ENCODE data around the gene TENM3.

TENM3 gene

DNA sequence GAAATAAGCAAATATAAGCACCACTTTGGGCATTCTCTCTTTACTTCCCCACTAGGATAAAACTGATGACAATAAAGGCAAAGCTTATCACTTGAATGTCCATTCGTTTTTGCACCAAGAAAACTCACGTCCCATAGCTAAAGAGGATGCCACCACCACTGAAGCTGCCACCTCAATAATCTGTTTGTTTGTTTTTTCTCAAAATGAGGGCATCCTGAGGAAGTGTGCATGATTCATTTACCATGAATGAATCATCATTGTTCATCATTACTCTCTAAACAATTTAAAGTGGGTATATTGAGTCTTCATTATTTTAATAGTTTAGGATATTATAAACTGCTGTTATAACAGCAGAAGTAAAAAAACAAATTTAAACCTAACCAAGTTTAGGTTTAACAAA lies 505.7 kb downstream of the TENM3 start:
- DNase-seq = no peak
- Histone ChIP-seq H3K4me1 (ENCODE audit: low read length) (no peaks in the 10 kb centered on the region), H3K9ac (ENCODE audit: low read length) (no peak overlapping the region), H4K20me1 (ENCODE audit: insufficient read depth, low read length) (no peaks in the 10 kb centered on the region), H3K9me3 (replicated peaks; ENCODE audit: insufficient read depth, low read length) (no peaks in the 10 kb centered on the region), H3K79me2 (ENCODE audit: low read length) (no peaks in the 10 kb centered on the region), H3K27me3 (replicated peaks; ENCODE audit: insufficient read depth, low read length) (no peaks in the 10 kb centered on the region), H3K27ac (ENCODE audit: low read length) (no peak overlapping the region), H2AFZ (ENCODE audit: low read length) (no peak overlapping the region), H3K36me3 (replicated peaks; ENCODE audit: insufficient read depth, low read length) (no peaks in the 10 kb centered on the region), H3K4me3 (ENCODE audit: low read length) (no peak overlapping the region), H3K4me2 (ENCODE audit: low read depth, low read length) (no peak overlapping the region), H3K9me2 (replicated peaks; ENCODE audit: insufficient read depth, low read length) (no peaks in the 10 kb centered on the region), H3F3A (ENCODE audit: insufficient read depth, low read length) (no peaks in the 10 kb centered on the region)
- no peak for TF ChIP-seq EZH2 (optimal IDR thresholded peaks at IDR 0.05; ENCODE audit: low read depth, low read length)
- no peak for TF ChIP-seq EZH2phosphoT487 (IDR thresholded peaks at IDR 0.05; ENCODE audit: low read length)

DNA sequence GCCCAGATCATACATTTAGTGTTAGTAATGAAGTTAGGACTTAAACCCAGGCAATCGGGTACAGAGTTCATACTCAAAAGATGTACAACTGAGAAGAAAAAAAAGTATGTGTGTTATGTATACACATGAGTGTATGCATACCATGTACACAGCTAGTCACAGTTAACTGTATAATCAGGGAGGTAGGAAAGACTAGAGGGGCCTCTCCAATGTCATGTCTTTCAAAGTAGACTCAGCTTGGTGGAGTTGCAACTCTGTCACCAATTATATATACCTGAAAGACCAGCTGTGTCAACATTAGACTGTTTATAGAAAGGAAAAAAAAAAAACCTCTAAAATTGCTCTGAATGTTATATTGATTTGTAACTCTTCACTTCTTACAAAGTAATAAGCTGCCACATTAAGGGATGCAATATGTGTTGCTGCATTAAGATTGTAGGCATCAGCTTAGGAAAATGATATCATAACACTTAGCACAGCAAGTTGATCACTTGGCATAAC lies 506.5 kb downstream of the TENM3 start:
- Histone ChIP-seq H3K4me2 (ENCODE audit: low read depth, low read length) (no peak overlapping the region), H3K27ac (ENCODE audit: low read length) (no peak overlapping the region), H3K9me3 (replicated peaks; ENCODE audit: insufficient read depth, low read length) (no peaks in the 10 kb centered on the region), H3F3A (ENCODE audit: insufficient read depth, low read length) (no peaks in the 10 kb centered on the region), H4K20me1 (ENCODE audit: insufficient read depth, low read length) (no peaks in the 10 kb centered on the region), H3K9ac (ENCODE audit: low read length) (no peak overlapping the region), H3K4me1 (ENCODE audit: low read length) (no peaks in the 10 kb centered on the region), H3K4me3 (ENCODE audit: low read length) (no peak overlapping the region), H3K36me3 (replicated peaks; ENCODE audit: insufficient read depth, low read length) (no peaks in the 10 kb centered on the region), H3K27me3 (replicated peaks; ENCODE audit: insufficient read depth, low read length) (no peaks in the 10 kb centered on the region), H3K79me2 (ENCODE audit: low read length) (no peaks in the 10 kb centered on the region), H3K9me2 (replicated peaks; ENCODE audit: insufficient read depth, low read length) (no peaks in the 10 kb centered on the region), H2AFZ (ENCODE audit: low read length) (no peak overlapping the region)
- no peak for TF ChIP-seq EZH2phosphoT487 (IDR thresholded peaks at IDR 0.05; ENCODE audit: low read length)
- TF ChIP-seq, protein P1, sequence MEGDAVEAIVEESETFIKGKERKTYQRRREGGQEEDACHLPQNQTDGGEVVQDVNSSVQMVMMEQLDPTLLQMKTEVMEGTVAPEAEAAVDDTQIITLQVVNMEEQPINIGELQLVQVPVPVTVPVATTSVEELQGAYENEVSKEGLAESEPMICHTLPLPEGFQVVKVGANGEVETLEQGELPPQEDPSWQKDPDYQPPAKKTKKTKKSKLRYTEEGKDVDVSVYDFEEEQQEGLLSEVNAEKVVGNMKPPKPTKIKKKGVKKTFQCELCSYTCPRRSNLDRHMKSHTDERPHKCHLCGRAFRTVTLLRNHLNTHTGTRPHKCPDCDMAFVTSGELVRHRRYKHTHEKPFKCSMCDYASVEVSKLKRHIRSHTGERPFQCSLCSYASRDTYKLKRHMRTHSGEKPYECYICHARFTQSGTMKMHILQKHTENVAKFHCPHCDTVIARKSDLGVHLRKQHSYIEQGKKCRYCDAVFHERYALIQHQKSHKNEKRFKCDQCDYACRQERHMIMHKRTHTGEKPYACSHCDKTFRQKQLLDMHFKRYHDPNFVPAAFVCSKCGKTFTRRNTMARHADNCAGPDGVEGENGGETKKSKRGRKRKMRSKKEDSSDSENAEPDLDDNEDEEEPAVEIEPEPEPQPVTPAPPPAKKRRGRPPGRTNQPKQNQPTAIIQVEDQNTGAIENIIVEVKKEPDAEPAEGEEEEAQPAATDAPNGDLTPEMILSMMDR (IDR thresholded peaks at IDR 0.05; ENCODE audit: low read length) = no peak
- TF ChIP-seq EZH2 (optimal IDR thresholded peaks at IDR 0.05; ENCODE audit: low read depth, low read length) = no peak
- DNase-seq = no peak

DNA sequence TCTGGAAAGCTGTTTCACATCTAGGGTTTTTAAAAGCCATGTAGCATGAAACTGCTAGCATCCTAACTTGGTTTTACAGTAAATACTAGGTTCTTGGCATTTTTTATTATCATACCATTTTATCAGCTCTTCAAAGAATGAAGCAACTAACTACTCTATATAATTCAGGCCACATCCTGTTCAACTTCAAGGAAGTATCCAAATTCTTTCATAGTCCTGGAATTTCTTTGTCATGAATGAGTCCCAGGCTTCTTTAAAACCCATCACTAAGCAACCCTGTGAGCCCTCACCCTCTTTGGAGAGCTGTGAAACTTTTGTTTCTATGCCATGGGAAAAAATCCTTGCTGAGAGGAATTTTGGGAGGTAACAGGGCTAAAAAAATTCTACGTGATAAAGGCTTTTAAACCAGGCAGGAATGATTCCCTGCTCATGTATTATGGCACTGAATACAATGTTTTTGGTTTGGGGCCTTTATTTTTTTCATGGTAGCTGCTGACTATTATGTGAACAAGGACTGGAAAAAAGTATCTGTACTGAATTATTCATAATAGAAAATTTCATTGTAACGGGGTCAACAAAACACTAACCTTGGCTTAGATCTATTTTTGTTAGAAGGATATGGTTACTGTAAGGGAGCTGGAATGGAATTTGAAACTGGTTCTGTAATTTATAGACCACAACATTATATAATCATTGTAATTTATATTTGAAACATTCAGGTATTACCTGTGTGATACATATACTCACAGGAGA lies 509.1 kb downstream of the TENM3 start:
- H3K4me1 ChIP-seq (ENCODE audit: low read length) = no peaks in the 10 kb centered on the region
- no peaks in the 10 kb centered on the region for H4K20me1 ChIP-seq (ENCODE audit: insufficient read depth, low read length)
- no peaks in the 10 kb centered on the region for H3K9me2 ChIP-seq (replicated peaks; ENCODE audit: insufficient read depth, low read length)
- TF ChIP-seq EZH2 (optimal IDR thresholded peaks at IDR 0.05; ENCODE audit: low read depth, low read length) (no peak), EZH2phosphoT487 (IDR thresholded peaks at IDR 0.05; ENCODE audit: low read length) (no peak)
- TF ChIP-seq, protein P1 (IDR thresholded peaks at IDR 0.05; ENCODE audit: low read length) = no peak
- H3K27ac ChIP-seq (ENCODE audit: low read length) = no peak overlapping the region
- no peaks in the 10 kb centered on the region for H3F3A ChIP-seq (ENCODE audit: insufficient read depth, low read length)
- H3K4me2 ChIP-seq (ENCODE audit: low read depth, low read length) = no peak overlapping the region
- H3K9ac ChIP-seq (ENCODE audit: low read length) = no peak overlapping the region
- H3K79me2 ChIP-seq (ENCODE audit: low read length) = no peaks in the 10 kb centered on the region
- no peaks in the 10 kb centered on the region for H3K9me3 ChIP-seq (replicated peaks; ENCODE audit: insufficient read depth, low read length)
- H3K36me3 ChIP-seq (replicated peaks; ENCODE audit: insufficient read depth, low read length) = no peaks in the 10 kb centered on the region
- no peaks in the 10 kb centered on the region for H3K27me3 ChIP-seq (replicated peaks; ENCODE audit: insufficient read depth, low read length)
- no peak overlapping the region for H2AFZ ChIP-seq (ENCODE audit: low read length)
- no peak overlapping the region for H3K4me3 ChIP-seq (ENCODE audit: low read length)
- DNase-seq = no peak

DNA sequence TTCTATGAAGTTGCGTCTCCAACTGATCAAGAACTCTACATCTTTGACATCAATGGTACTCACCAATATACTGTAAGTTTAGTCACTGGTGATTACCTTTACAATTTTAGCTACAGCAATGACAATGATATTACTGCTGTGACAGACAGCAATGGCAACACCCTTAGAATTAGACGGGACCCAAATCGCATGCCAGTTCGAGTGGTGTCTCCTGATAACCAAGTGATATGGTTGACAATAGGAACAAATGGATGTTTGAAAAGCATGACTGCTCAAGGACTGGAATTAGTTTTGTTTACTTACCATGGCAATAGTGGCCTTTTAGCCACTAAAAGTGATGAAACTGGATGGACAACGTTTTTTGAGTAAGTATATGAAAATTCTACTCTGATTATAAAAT lies 511.7 kb downstream of the TENM3 start:
- TF ChIP-seq EZH2phosphoT487 (IDR thresholded peaks at IDR 0.05; ENCODE audit: low read length) (no peak), EZH2 (optimal IDR thresholded peaks at IDR 0.05; ENCODE audit: low read depth, low read length) (no peak)
- TF ChIP-seq, protein P1 (IDR thresholded peaks at IDR 0.05; ENCODE audit: low read length) = no peak
- no peak overlapping the region for H3K27ac ChIP-seq (ENCODE audit: low read length)
- no peaks in the 10 kb centered on the region for H3K36me3 ChIP-seq (replicated peaks; ENCODE audit: insufficient read depth, low read length)
- H3K4me2 ChIP-seq (ENCODE audit: low read depth, low read length) = no peak overlapping the region
- H3K9me3 ChIP-seq (replicated peaks; ENCODE audit: insufficient read depth, low read length) = no peaks in the 10 kb centered on the region
- no peak overlapping the region for H3K9ac ChIP-seq (ENCODE audit: low read length)
- no peaks in the 10 kb centered on the region for H3K79me2 ChIP-seq (ENCODE audit: low read length)
- H4K20me1 ChIP-seq (ENCODE audit: insufficient read depth, low read length) = no peaks in the 10 kb centered on the region
- H3K4me3 ChIP-seq (ENCODE audit: low read length) = no peak overlapping the region
- DNase-seq = no peak
- H3K4me1 ChIP-seq (ENCODE audit: low read length) = no peaks in the 10 kb centered on the region
- H3K9me2 ChIP-seq (replicated peaks; ENCODE audit: insufficient read depth, low read length) = no peaks in the 10 kb centered on the region
- no peaks in the 10 kb centered on the region for H3F3A ChIP-seq (ENCODE audit: insufficient read depth, low read length)
- no peaks in the 10 kb centered on the region for H3K27me3 ChIP-seq (replicated peaks; ENCODE audit: insufficient read depth, low read length)
- no peak overlapping the region for H2AFZ ChIP-seq (ENCODE audit: low read length)

Measured in MM.1S (cell line).